ENCODE measurements around the gene TRPV3. TPM values are rescaled to one million over a fixed set of nuclear protein-coding genes. Genes with fewer than 3 reads are reported as not detected.

The TRPV3 gene
- total and polyA plus RNA-seq, 2 donors (not counting 3 experiments of a cell fraction or from before 2014, with no cell fraction given), result 0.01 TPM; not detected in 1

DNA sequence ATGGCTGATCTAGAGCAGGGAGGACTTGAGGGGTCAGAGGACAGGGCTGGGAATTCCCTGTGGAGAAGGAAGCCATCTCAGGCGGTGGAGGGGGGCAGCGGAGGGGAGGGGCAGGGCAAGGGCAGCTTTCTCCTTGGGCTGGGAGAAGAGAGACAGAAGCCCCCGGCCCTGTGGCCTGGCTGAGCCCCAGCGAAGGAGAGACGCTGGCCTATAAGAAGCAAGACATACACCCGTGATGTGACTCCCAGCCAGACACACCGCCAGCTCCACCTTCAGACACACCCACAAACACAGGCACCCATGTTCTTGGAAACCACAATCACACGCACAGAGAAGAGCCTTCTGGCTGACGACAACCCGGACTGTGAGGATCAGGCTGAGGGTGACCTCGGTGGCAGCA lies 10.0 kb downstream of the TRPV3 start:
- Histone ChIP-seq H3K9ac (replicated peaks; ENCODE audit: extremely low read depth, insufficient read depth, low read length) (no peak overlapping the region), H3K4me1 (ENCODE audit: control insufficient read depth, extremely low read depth, insufficient read depth, low read length) (no peaks in the 10 kb centered on the region), H3K79me2 (ENCODE audit: control insufficient read depth, insufficient read depth, low read length) (no peaks in the 10 kb centered on the region), H3K4me2 (ENCODE audit: insufficient read depth, low read length) (no peak overlapping the region), H3K27ac (ENCODE audit: insufficient read depth, low read depth, low read length) (no peak overlapping the region), H2AFZ (ENCODE audit: low read depth, low read length) (no peak overlapping the region), H3K9me1 (replicated peaks; ENCODE audit: control insufficient read depth, extremely low read depth, insufficient read depth, low read length) (no peaks in the 10 kb centered on the region), H4K20me1 (replicated peaks; ENCODE audit: control insufficient read depth, extremely low read depth, insufficient read depth, low read length) (no peaks in the 10 kb centered on the region), H3K36me3 (ENCODE audit: control insufficient read depth in 2 of 2, extremely low read depth in 1 of 2, insufficient read depth in 2 of 2, low read length in 2 of 2) (no peaks in the 10 kb centered on the region), H3K27me3 (ENCODE audit: control insufficient read depth in 2 of 2, insufficient read depth in 2 of 2, low read length in 2 of 2) (no peaks in the 10 kb centered on the region), H3K9me3 (replicated peaks; ENCODE audit: control insufficient read depth, insufficient read depth, low read length) (no peaks in the 10 kb centered on the region), H3K4me3 (replicated peaks in 1 of 3; ENCODE audit: insufficient read depth in 1 of 3, low read depth in 1 of 3, low read length in 3 of 3) (no peak overlapping the region)
- POLR2A ChIA-PET, result no interaction called here
- FAIRE-seq (no peak), DNase-seq (ENCODE audit: low read depth, low spot score) (no peak)
- TF ChIP-seq FOS (IDR thresholded peaks at IDR 0.05; ENCODE audit: borderline replicate concordance, insufficient read depth, low read length) (no peak), MYC (IDR thresholded peaks at IDR 0.05; ENCODE audit: low read depth, low read length) (no peak), POLR2AphosphoS5 (IDR thresholded peaks at IDR 0.05; ENCODE audit: insufficient read depth, low read depth, low read length) (no peak), GATA2 (IDR thresholded peaks at IDR 0.05; ENCODE audit: insufficient read depth, insufficient read length, low read depth, low read length) (no peak), JUN (IDR thresholded peaks at IDR 0.05; ENCODE audit: borderline replicate concordance, insufficient read depth, insufficient read length, low read depth) (no peak)
- TF ChIP-seq, protein P1, sequence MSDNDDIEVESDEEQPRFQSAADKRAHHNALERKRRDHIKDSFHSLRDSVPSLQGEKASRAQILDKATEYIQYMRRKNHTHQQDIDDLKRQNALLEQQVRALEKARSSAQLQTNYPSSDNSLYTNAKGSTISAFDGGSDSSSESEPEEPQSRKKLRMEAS (IDR thresholded peaks at IDR 0.05; ENCODE audit: insufficient read depth, insufficient read length), result no peak
- no TSS peak for BruUV-seq (replicated peaks)
- CTCF ChIA-PET, result no interaction called here
- dilution Hi-C loops (cut with MboI; ENCODE audit: extremely low pct_ligation_motif_present, low sequenced_read_pairs) (no loop called here), intact Hi-C loops (cut with micrococcal nuclease) (no loop called here)

DNA sequence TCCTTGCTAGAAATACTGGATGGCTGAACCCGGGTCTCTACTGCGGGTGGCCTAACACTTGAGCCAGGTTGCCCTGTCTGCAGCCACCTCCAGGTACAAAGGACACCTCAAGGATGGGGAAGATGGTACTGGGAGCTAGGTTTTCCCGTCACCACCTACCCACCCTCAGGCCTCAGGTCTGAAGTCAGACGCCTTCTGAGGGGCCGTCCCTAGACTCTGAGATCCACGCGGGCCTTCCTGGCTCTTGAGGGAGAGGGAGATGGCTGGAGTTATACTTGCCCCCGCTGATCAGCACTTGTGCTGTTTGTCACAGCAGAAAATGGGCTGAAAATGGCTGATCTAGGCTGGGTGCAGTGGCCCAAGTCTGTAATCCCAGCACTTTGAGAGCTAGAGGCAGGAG lies 10.6 kb downstream of the TRPV3 start:
- no peak overlapping the region for H2AFZ ChIP-seq (ENCODE audit: low read depth, low read length)
- TF ChIP-seq EZH2 (IDR thresholded peaks at IDR 0.05; ENCODE audit: borderline replicate concordance, low read depth, low read length, severe bottlenecking) (no peak), POLR2AphosphoS5 (IDR thresholded peaks at IDR 0.05; ENCODE audit: insufficient read depth, low read depth, low read length) (no peak), GATA2 (IDR thresholded peaks at IDR 0.05; ENCODE audit: insufficient read depth, insufficient read length, low read depth, low read length) (no peak), FOS (IDR thresholded peaks at IDR 0.05; ENCODE audit: borderline replicate concordance, insufficient read depth, low read length) (no peak), MYC (IDR thresholded peaks at IDR 0.05; ENCODE audit: low read depth, low read length) (no peak)
- no peak for DNase-seq (ENCODE audit: low read depth, low spot score)
- no peaks in the 10 kb centered on the region for H3K9me1 ChIP-seq (replicated peaks; ENCODE audit: control insufficient read depth, extremely low read depth, insufficient read depth, low read length)
- no peaks in the 10 kb centered on the region for H3K79me2 ChIP-seq (ENCODE audit: control insufficient read depth, insufficient read depth, low read length)
- no peaks in the 10 kb centered on the region for H3K27me3 ChIP-seq (ENCODE audit: control insufficient read depth in 2 of 2, insufficient read depth in 2 of 2, low read length in 2 of 2)
- H3K9ac ChIP-seq (replicated peaks; ENCODE audit: extremely low read depth, insufficient read depth, low read length), result no peak overlapping the region
- ChIA-PET POLR2A (interaction anchor here (0.6 kb wide), 1 partner anchor 65 kb away, joined by 6 read pairs; no protein-coding TSS in a partner anchor), CTCF (no interaction called here)
- no peaks in the 10 kb centered on the region for H3K4me1 ChIP-seq (ENCODE audit: control insufficient read depth, extremely low read depth, insufficient read depth, low read length)
- dilution Hi-C loops (cut with MboI; ENCODE audit: extremely low pct_ligation_motif_present, low sequenced_read_pairs) (no loop called here), intact Hi-C loops (cut with micrococcal nuclease) (no loop called here)
- no peak for FAIRE-seq
- no peaks in the 10 kb centered on the region for H3K36me3 ChIP-seq (ENCODE audit: control insufficient read depth in 2 of 2, extremely low read depth in 1 of 2, insufficient read depth in 2 of 2, low read length in 2 of 2)
- no peak overlapping the region for H3K27ac ChIP-seq (ENCODE audit: insufficient read depth, low read depth, low read length)
- no peak overlapping the region for H3K4me3 ChIP-seq (replicated peaks in 1 of 3; ENCODE audit: insufficient read depth in 1 of 3, low read depth in 1 of 3, low read length in 3 of 3)
- H3K9me3 ChIP-seq (replicated peaks; ENCODE audit: control insufficient read depth, insufficient read depth, low read length), result no peaks in the 10 kb centered on the region
- no TSS peak for BruUV-seq (replicated peaks)
- no peaks in the 10 kb centered on the region for H4K20me1 ChIP-seq (replicated peaks; ENCODE audit: control insufficient read depth, extremely low read depth, insufficient read depth, low read length)
- no peak overlapping the region for H3K4me2 ChIP-seq (ENCODE audit: insufficient read depth, low read length)

Data from endothelial cell of umbilical vein (primary cell).